HL-60 (cell line): ENCODE measurements around the gene FLNB.

ENCODE experiments used
- CTCF ChIP-seq: IDR thresholded peaks from one replicate; pipeline ENCODE4 v1.5.1; 2011; ENCODE audit warnings: low read length, control low read depth, inconsistent platforms; ENCODE audit not compliant: insufficient read depth
- GABPA ChIP-seq: IDR thresholded peaks from 2 replicates; pipeline ENCODE4 v1.6.1; 2012; ENCODE audit warnings: low read depth
- POLR2AphosphoS5 ChIP-seq: IDR thresholded peaks from 2 replicates; pipeline ENCODE4 v1.6.1; 2012; ENCODE audit warnings: low read depth
- REST ChIP-seq: IDR thresholded peaks from 2 replicates; pipeline ENCODE4 v1.6.1; 2012; ENCODE audit warnings: low read depth; ENCODE audit not compliant: insufficient replicate concordance
- SPI1 ChIP-seq: IDR thresholded peaks from 2 replicates; pipeline ENCODE4 v1.6.1; 2012; ENCODE audit warnings: low read depth, mild to moderate bottlenecking, borderline replicate concordance

DNA sequence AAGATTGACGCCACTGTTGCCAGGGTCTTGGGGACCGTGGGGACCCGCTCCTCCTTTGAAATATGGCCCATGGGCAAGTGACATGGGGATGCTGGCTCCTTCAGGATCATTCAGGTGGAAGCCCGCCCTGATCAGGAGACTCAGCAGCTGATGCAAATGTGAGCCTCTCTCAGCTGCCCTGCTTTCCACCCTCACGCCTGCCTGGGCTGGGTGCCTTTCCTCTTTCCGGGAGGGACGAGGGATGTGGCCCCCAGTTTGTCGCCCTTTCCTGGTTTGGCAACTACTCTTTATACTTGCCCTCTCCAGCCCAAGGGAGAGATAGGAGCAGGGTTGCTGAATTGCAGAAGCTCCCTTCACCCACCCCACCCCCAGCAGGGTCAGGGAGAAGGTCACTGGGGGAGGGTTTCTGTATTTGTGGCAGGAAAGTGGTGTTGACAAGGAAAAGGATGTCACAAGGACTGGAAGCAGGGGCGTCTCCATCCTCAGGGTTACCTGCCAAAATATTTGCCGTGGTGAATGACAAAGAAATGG is 180.8 kb downstream of the FLNB start:
- TF ChIP-seq CTCF (no peak), POLR2AphosphoS5 (no peak), REST (no peak), GABPA (no peak), SPI1 (no peak)
